Lung (tissue), 12 donors: ENCODE results near the gene OFD1. TPM values are rescaled to one million over a fixed set of nuclear protein-coding genes. Genes with fewer than 3 reads are reported as not detected.

ENCODE experiments used
- ATAC-seq: fragments of 200-7000 bp; cut with Tn5 transposase; one replicate; pipeline ENCODE4 v1.9.1; 2020; ENCODE audit warnings: moderate number of reproducible peaks; ENCODE audit not compliant: insufficient read depth, low FRiP score
- DNase-seq, 3 donors: peaks; one replicate each; pipeline ENCODE4 v3.0.0-alpha.2; 2013 to 2017
- H3K27ac ChIP-seq, 2 donors: one replicate each; pipeline ENCODE4 v1.5.1; 2013; ENCODE audit warnings: mild to moderate bottlenecking in 2 of 2, moderate library complexity in 2 of 2, control low read depth in 1 of 2, inconsistent platforms in 1 of 2, low read depth in 1 of 2, low read length in 1 of 2
- H3K27me3 ChIP-seq, 3 donors: one replicate each; pipeline ENCODE4 v1.5.1; 2013; ENCODE audit warnings: low read length in 2 of 3; ENCODE audit not compliant: control insufficient read depth in 3 of 3, insufficient read depth in 3 of 3
- H3K36me3 ChIP-seq, 4 donors: one replicate each; pipeline ENCODE4 v1.5.1; 2013; ENCODE audit warnings: low read length in 4 of 4, mild to moderate bottlenecking in 1 of 4, moderate library complexity in 1 of 4; ENCODE audit not compliant: control insufficient read depth in 4 of 4, insufficient read depth in 4 of 4
- H3K4me1 ChIP-seq, 5 donors: one replicate each; pipeline ENCODE4 v1.5.1; 2013; ENCODE audit warnings: low read length in 5 of 5, mild to moderate bottlenecking in 2 of 5, moderate library complexity in 1 of 5; ENCODE audit not compliant: control insufficient read depth in 5 of 5, insufficient read depth in 5 of 5
- H3K4me3 ChIP-seq: one replicate; pipeline ENCODE4 v1.5.1; 2013; ENCODE audit warnings: mild to moderate bottlenecking, control low read depth, moderate library complexity
- H3K9ac ChIP-seq, 2 donors: one replicate each; pipeline ENCODE4 v1.5.1; 2013; ENCODE audit warnings: low read length in 2 of 2, control low read depth in 1 of 2; ENCODE audit not compliant: insufficient read depth in 1 of 2
- H3K9me3 ChIP-seq, 4 donors: one replicate each; pipeline ENCODE4 v1.5.1; 2013; ENCODE audit warnings: low read length in 3 of 4, mild to moderate bottlenecking in 1 of 4, moderate library complexity in 1 of 4; ENCODE audit not compliant: control insufficient read depth in 4 of 4, insufficient read depth in 3 of 4
- CTCF ChIP-seq: IDR thresholded peaks from 2 replicates; pipeline ENCODE4 v1.5.1; 2012; ENCODE audit warnings: mild to moderate bottlenecking; ENCODE audit errors: control extremely low read depth, extremely low read depth
- WGBS, 2 donors: extraction: QIAGEN DNeasy Blood & Tissue Kit; methylation state at CpG; one replicate each; pipeline ENCODE4 v1.1.7; 2013; 5-methylcytosine and 5-hydroxymethylcytosine counted together
- polyA plus RNA-seq, 2 donors: library from polyadenylated mRNA; stranded (reverse); fragments of 200-250 nt; gene quantifications; one replicate each; pipeline ENCODE4 v1.2.1, GENCODE V29; 2013
- total RNA-seq, 2 donors: library from RNA; depleted of rRNA in 1 of 2; stranded (reverse); fragments of >200 nt in 1 of 2; gene quantifications; one replicate each; pipeline ENCODE4 v1.2.1, GENCODE V29; 2014 to 2021
- donor health status: control.
- donor health status: control.
- donor health status: Bipolar disorder and iron deficiency.
- donor health status: healthy.
- donor health status: DM: yes; HTN: yes; CAD: no.

OFD1 gene
- total and polyA plus RNA-seq, 4 donors: 10.3 to 65.8 (median 34.6) TPM

DNA sequence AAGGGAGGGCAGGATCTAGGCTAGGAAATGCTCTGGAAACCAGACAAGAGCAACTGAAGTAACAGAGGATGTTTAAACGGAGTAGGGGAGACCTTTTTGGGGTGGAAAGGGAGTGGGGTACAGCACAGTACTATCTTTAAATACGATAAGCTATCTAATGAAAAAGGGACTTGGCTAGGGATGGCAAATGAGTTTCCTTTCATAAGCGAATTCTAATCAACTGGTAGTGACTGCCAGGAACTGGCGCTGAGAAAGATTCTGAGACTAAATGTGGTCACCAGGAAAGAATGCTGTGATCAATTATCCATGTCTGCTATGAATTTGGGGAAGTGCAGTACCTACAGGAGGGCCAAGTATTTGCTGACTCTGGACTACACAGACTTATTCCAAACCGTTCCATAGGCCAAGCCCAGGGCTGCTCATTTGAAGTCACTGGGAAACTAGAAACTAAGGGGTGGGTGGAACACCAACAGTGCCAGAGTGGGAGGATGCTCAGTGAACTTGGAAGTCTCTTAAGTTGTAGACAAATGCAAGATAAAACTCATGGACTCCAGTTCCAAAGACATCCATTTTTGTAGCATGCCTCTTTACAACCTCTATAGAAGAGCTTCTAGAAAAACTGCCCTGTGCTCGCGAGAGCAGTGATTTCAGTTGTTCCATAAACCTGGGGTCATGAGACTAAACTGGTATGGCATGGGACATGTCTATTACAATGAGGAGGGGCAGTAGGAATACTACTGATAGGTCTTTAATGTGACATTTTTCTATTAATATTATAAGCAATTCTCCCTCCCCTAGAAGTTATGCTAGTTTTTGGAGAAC lies 2.1 kb upstream of the OFD1 start:
- ATAC-seq (no peak), DNase-seq (no peak)
- peak overlapping the region in 1 of 2 donors; percentile 8 for H3K9ac ChIP-seq
- WGBS, 2 donors: 75 to 84% methylated on average over 7 of the region's 7 CpGs
- H3K36me3 ChIP-seq: peaks cover 0 to 3% (median 0%) of the 10 kb centered on the region in 4 donors
- H3K27me3 ChIP-seq: peaks cover 0 to 12% (median 3%) of the 10 kb centered on the region in 3 donors
- no peak overlapping the region for H3K4me3 ChIP-seq
- TF ChIP-seq CTCF: no peak
- peaks cover 0 to 7% (median 0%) of the 10 kb centered on the region in 5 donors for H3K4me1 ChIP-seq
- no peaks in the 10 kb centered on the region for H3K9me3 ChIP-seq
- no peak overlapping the region for H3K27ac ChIP-seq

DNA sequence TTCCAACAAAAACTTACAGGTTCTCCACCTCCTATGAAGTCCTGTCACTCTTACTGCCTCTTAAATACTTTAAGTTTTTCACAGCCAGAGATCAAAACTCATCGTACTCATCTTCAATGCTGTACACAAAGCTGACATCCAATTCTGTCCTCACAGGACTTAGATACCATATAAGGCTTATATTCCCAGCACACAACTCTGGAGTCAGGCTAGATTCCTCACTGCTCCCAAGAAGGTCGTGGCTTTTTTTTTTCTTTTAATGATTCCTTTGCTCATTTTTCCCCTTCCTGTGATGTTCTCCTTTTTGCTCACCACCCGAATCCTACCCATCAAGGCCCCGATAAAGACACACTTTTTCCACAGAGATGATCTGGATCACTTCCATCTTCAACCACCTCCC lies 1.0 kb upstream of the OFD1 start:
- Histone ChIP-seq H3K9ac (peak overlapping the region; percentile 86 to 92), H3K4me1 (peaks cover 0 to 7% (median 0%) of the 10 kb centered on the region in 5 donors), H3K36me3 (peaks cover 0 to 3% (median 0%) of the 10 kb centered on the region in 4 donors), H3K27me3 (peaks cover 0 to 12% (median 3%) of the 10 kb centered on the region in 3 donors), H3K4me3 (no peak overlapping the region), H3K9me3 (no peaks in the 10 kb centered on the region), H3K27ac (peak overlapping the region in 1 of 2 donors; percentile 93)
- DNase-seq (peak in 1 of 3 donors; percentile 14), ATAC-seq (no peak)
- 24 to 45% methylated on average over 4 of the region's 4 CpGs for WGBS, 2 donors
- no peak for TF ChIP-seq CTCF

GRCh38 chrX:13741695-13742094 lies 7.1 kb downstream of the OFD1 start:
- peaks cover 0 to 11% (median 6%) of the 10 kb centered on the region in 4 donors for H3K36me3 ChIP-seq
- WGBS, 2 donors: 49 to 77% methylated on average over 6 of the region's 6 CpGs
- no peak overlapping the region for H3K4me3 ChIP-seq
- ATAC-seq: no peak
- DNase-seq: no peak
- peaks cover 0 to 6% (median 2%) of the 10 kb centered on the region in 3 donors for H3K27me3 ChIP-seq
- H3K4me1 ChIP-seq: no peaks in the 10 kb centered on the region
- H3K9ac ChIP-seq: no peak overlapping the region
- H3K27ac ChIP-seq: no peak overlapping the region
- no peaks in the 10 kb centered on the region for H3K9me3 ChIP-seq
- TF ChIP-seq CTCF: no peak
